Liver (tissue), 9 donors: Measurements from ENCODE around the gene VGLL4. TPM values are rescaled to one million over a fixed set of nuclear protein-coding genes. Genes with fewer than 3 reads are reported as not detected.

Source experiments
- DNase-seq: peaks from one replicate; pipeline ENCODE4 v3.0.0-alpha.2; 2017; ENCODE audit warnings: low spot score
- H3K27ac ChIP-seq, 2 donors: one replicate each; pipeline ENCODE4 v1.7.0; 2013; ENCODE audit warnings: inconsistent platforms in 2 of 2, low read length in 2 of 2, control low read depth in 1 of 2, low read depth in 1 of 2, mild to moderate bottlenecking in 1 of 2
- H3K27me3 ChIP-seq, 4 donors: one replicate each; pipeline versions ENCODE4 v1.6.1 to v1.7.0; 2013; ENCODE audit warnings: low read length in 3 of 4, inconsistent platforms in 1 of 4, mild to moderate bottlenecking in 1 of 4, moderate library complexity in 1 of 4; ENCODE audit not compliant: control insufficient read depth in 4 of 4, insufficient read depth in 4 of 4
- H3K36me3 ChIP-seq, 4 donors: one replicate each; pipeline versions ENCODE4 v1.6.1 to v1.7.0; 2013; ENCODE audit warnings: low read length in 3 of 4, mild to moderate bottlenecking in 3 of 4, low read depth in 1 of 4, moderate library complexity in 1 of 4; ENCODE audit not compliant: control insufficient read depth in 4 of 4, insufficient read depth in 3 of 4
- H3K4me1 ChIP-seq, 4 donors: one replicate each; pipeline versions ENCODE4 v1.6.1 to v1.7.0; 2013; ENCODE audit warnings: low read length in 3 of 4, mild to moderate bottlenecking in 3 of 4, moderate library complexity in 1 of 4; ENCODE audit not compliant: control insufficient read depth in 4 of 4, insufficient read depth in 4 of 4
- H3K4me3 ChIP-seq, 3 donors: one replicate each; pipeline versions ENCODE4 v1.6.1 to v1.7.0; 2013; ENCODE audit warnings: low read length in 3 of 3, control low read depth in 1 of 3, low read depth in 1 of 3, mild to moderate bottlenecking in 1 of 3
- H3K9ac ChIP-seq, 2 donors: one replicate each; pipeline ENCODE4 v1.7.0; 2013; ENCODE audit warnings: low read length in 2 of 2, mild to moderate bottlenecking in 2 of 2, moderate library complexity in 2 of 2, control low read depth in 1 of 2, low read depth in 1 of 2
- H3K9me3 ChIP-seq, 4 donors: one replicate each; pipeline versions ENCODE4 v1.6.1 to v1.7.0; 2013; ENCODE audit warnings: low read length in 3 of 4; ENCODE audit not compliant: control insufficient read depth in 4 of 4
- CTCF ChIP-seq: fragments of 150-350 bp; IDR thresholded peaks from 2 replicates; pipeline ENCODE4 v1.5.1; 2017; ENCODE audit warnings: improper control_type of control experiment, low read depth, low read length; ENCODE audit not compliant: missing input control
- EGR1 ChIP-seq, 2 donors: IDR thresholded peaks; 2 replicates each; pipeline ENCODE4 v1.6.1; 2016 to 2018; ENCODE audit warnings: antibody characterized with exemption in 2 of 2, low read depth in 2 of 2
- FOXA2 ChIP-seq: IDR thresholded peaks from 2 replicates; pipeline ENCODE4 v1.6.1; 2016; ENCODE audit warnings: antibody characterized with exemption
- GABPA ChIP-seq, 2 donors: IDR thresholded peaks in 1 of 2; conservative IDR thresholded peaks in 1 of 2; 2 replicates each; pipeline ENCODE4 v1.6.1; 2016; ENCODE audit warnings: antibody characterized with exemption in 2 of 2, mild to moderate bottlenecking in 1 of 2, moderate library complexity in 1 of 2
- HNF4A ChIP-seq, 2 donors: conservative IDR thresholded peaks; 2 replicates each; pipeline ENCODE4 v1.6.1; 2016; ENCODE audit warnings: antibody characterized with exemption in 2 of 2, mild to moderate bottlenecking in 2 of 2
- HNF4G ChIP-seq: IDR thresholded peaks from 2 replicates; pipeline ENCODE4 v1.6.1; 2016; ENCODE audit warnings: antibody characterized with exemption
- JUND ChIP-seq, 2 donors: IDR thresholded peaks; 2 replicates each; pipeline ENCODE4 v1.6.1; 2016; ENCODE audit warnings: antibody characterized with exemption in 2 of 2
- MAX ChIP-seq: IDR thresholded peaks from 2 replicates; pipeline ENCODE4 v1.6.1; 2016; ENCODE audit warnings: antibody characterized with exemption
- NR2F2 ChIP-seq: IDR thresholded peaks from 2 replicates; pipeline ENCODE4 v1.6.1; 2016; ENCODE audit warnings: antibody characterized with exemption
- RAD21 ChIP-seq, 2 donors: IDR thresholded peaks; 2 replicates each; pipeline ENCODE4 v1.6.1; 2016; ENCODE audit warnings: antibody characterized with exemption in 2 of 2, mild to moderate bottlenecking in 2 of 2
- RXRA ChIP-seq, 2 donors: IDR thresholded peaks; 2 replicates each; pipeline ENCODE4 v1.6.1; 2017 to 2018; ENCODE audit warnings: antibody characterized with exemption in 2 of 2, mild to moderate bottlenecking in 1 of 2
- SP1 ChIP-seq: IDR thresholded peaks from 2 replicates; pipeline ENCODE4 v1.6.1; 2018; ENCODE audit warnings: antibody characterized with exemption, mild to moderate bottlenecking
- TAF1 ChIP-seq: conservative IDR thresholded peaks from 2 replicates; pipeline ENCODE4 v1.6.1; 2016; ENCODE audit warnings: antibody characterized with exemption, mild to moderate bottlenecking
- YY1 ChIP-seq: IDR thresholded peaks from 2 replicates; pipeline ENCODE4 v1.6.1; 2016; ENCODE audit warnings: antibody characterized with exemption, mild to moderate bottlenecking
- WGBS: extraction: QIAGEN DNeasy Blood & Tissue Kit; methylation state at CpG from one replicate; pipeline ENCODE4 v1.1.7; 2013; 5-methylcytosine and 5-hydroxymethylcytosine counted together
- polyA plus RNA-seq, 2 donors: library from polyadenylated mRNA; stranded (reverse) in 1 of 2; unstranded in 1 of 2; fragments of 200-250 nt in 1 of 2; fragments of >200 nt in 1 of 2; fragmentation: Nextera tagmentation in 1 of 2; extraction: Ambion mirVana in 1 of 2; gene quantifications; one replicate each; pipeline versions ENCODE4 v1.2.1 to v1.2.3, GENCODE V29; 2013 to 2015
- total RNA-seq, 2 donors: library from RNA; depleted of rRNA; stranded (reverse); fragments of >200 nt; gene quantifications; one replicate each; pipeline ENCODE4 v1.2.3, GENCODE V29; 2014
- TF ChIP-seq, protein P1 (sequence below): IDR thresholded peaks from 2 replicates; pipeline ENCODE4 v1.6.1; 2016; ENCODE audit warnings: antibody characterized with exemption, mild to moderate bottlenecking
- TF ChIP-seq, protein P2 (sequence below): IDR thresholded peaks from 2 replicates; pipeline ENCODE4 v1.6.1; 2016; ENCODE audit warnings: antibody characterized with exemption
- donor health status: healthy.
- donor health status: healthy.
- donor health status: healthy.
- donor health status: healthy.
- donor health status: healthy.

The VGLL4 gene
- total and polyA plus RNA-seq, 4 donors = 7.2 to 27.9 (median 13.0) TPM

GRCh38 chr3:11668243-11669235 is 24.8 kb upstream of the VGLL4 start:
- H3K9ac ChIP-seq = no peak overlapping the region
- no peak for DNase-seq
- TF ChIP-seq, protein P1, sequence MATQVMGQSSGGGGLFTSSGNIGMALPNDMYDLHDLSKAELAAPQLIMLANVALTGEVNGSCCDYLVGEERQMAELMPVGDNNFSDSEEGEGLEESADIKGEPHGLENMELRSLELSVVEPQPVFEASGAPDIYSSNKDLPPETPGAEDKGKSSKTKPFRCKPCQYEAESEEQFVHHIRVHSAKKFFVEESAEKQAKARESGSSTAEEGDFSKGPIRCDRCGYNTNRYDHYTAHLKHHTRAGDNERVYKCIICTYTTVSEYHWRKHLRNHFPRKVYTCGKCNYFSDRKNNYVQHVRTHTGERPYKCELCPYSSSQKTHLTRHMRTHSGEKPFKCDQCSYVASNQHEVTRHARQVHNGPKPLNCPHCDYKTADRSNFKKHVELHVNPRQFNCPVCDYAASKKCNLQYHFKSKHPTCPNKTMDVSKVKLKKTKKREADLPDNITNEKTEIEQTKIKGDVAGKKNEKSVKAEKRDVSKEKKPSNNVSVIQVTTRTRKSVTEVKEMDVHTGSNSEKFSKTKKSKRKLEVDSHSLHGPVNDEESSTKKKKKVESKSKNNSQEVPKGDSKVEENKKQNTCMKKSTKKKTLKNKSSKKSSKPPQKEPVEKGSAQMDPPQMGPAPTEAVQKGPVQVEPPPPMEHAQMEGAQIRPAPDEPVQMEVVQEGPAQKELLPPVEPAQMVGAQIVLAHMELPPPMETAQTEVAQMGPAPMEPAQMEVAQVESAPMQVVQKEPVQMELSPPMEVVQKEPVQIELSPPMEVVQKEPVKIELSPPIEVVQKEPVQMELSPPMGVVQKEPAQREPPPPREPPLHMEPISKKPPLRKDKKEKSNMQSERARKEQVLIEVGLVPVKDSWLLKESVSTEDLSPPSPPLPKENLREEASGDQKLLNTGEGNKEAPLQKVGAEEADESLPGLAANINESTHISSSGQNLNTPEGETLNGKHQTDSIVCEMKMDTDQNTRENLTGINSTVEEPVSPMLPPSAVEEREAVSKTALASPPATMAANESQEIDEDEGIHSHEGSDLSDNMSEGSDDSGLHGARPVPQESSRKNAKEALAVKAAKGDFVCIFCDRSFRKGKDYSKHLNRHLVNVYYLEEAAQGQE = no peak
- TF ChIP-seq GABPA (IDR thresholded peaks at IDR 0.05 in 1 of 2, conservative IDR thresholded peaks at IDR 0.05 in 1 of 2) (no peak), CTCF (no peak), JUND (IDR thresholded peaks at IDR 0.05) (no peak), NR2F2 (no peak), YY1 (no peak), HNF4A (conservative IDR thresholded peaks at IDR 0.05) (no peak), RAD21 (IDR thresholded peaks at IDR 0.05) (no peak), EGR1 (IDR thresholded peaks at IDR 0.05; ENCODE audit: low read depth in 2 of 2) (no peak), HNF4G (no peak), RXRA (IDR thresholded peaks at IDR 0.05) (no peak), FOXA2 (no peak), MAX (no peak), TAF1 (no peak), SP1 (no peak)
- TF ChIP-seq, protein P2, sequence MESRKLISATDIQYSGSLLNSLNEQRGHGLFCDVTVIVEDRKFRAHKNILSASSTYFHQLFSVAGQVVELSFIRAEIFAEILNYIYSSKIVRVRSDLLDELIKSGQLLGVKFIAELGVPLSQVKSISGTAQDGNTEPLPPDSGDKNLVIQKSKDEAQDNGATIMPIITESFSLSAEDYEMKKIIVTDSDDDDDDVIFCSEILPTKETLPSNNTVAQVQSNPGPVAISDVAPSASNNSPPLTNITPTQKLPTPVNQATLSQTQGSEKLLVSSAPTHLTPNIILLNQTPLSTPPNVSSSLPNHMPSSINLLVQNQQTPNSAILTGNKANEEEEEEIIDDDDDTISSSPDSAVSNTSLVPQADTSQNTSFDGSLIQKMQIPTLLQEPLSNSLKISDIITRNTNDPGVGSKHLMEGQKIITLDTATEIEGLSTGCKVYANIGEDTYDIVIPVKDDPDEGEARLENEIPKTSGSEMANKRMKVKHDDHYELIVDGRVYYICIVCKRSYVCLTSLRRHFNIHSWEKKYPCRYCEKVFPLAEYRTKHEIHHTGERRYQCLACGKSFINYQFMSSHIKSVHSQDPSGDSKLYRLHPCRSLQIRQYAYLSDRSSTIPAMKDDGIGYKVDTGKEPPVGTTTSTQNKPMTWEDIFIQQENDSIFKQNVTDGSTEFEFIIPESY = no peak
- no peaks in the 10 kb centered on the region for H3K9me3 ChIP-seq
- WGBS = 76% methylated on average over 9 of the region's 9 CpGs
- no peaks in the 10 kb centered on the region for H3K36me3 ChIP-seq
- no peak overlapping the region for H3K27ac ChIP-seq
- no peaks in the 10 kb centered on the region for H3K27me3 ChIP-seq
- H3K4me3 ChIP-seq = no peak overlapping the region
- peaks cover 0 to 3% (median 0%) of the 10 kb centered on the region in 4 donors for H3K4me1 ChIP-seq
